HUES64 (cell line): Measurements from ENCODE around the gene NVL.

ENCODE experiments used
- H3K27ac ChIP-seq: 2 replicates; pipeline ENCODE4 v1.7.0; 2013; ENCODE audit warnings: low read depth, low read length, inconsistent platforms
- H3K27me3 ChIP-seq: 2 replicates; pipeline ENCODE4 v1.6.1; 2013; ENCODE audit warnings: mild to moderate bottlenecking, low read length; ENCODE audit not compliant: insufficient read depth
- H3K36me3 ChIP-seq: 2 replicates; pipeline ENCODE4 v1.6.1; 2013; ENCODE audit warnings: mild to moderate bottlenecking, low read length; ENCODE audit not compliant: insufficient read depth
- H3K4me1 ChIP-seq: 2 replicates; pipeline ENCODE4 v1.6.1; 2013; ENCODE audit warnings: mild to moderate bottlenecking, low read length, moderate library complexity; ENCODE audit not compliant: insufficient read depth
- H3K4me3 ChIP-seq: 2 replicates; pipeline ENCODE4 v1.5.1; 2013; ENCODE audit warnings: mild to moderate bottlenecking, low read length, moderate library complexity
- H3K9ac ChIP-seq: 2 replicates; pipeline ENCODE4 v1.6.1; 2013; ENCODE audit warnings: mild to moderate bottlenecking, low read depth, low read length
- H3K9me3 ChIP-seq: 2 replicates; pipeline ENCODE4 v1.6.1; 2013; ENCODE audit warnings: low read depth, low read length; ENCODE audit not compliant: insufficient read depth
- WGBS: fragments of 150-250, 120-280 bp; methylation state at CpG from one replicate; pipeline ENCODE4 v1.1.7; 2013; ENCODE audit warnings: missing lambda C conversion rate; 5-methylcytosine and 5-hydroxymethylcytosine counted together

Gene NVL

DNA sequence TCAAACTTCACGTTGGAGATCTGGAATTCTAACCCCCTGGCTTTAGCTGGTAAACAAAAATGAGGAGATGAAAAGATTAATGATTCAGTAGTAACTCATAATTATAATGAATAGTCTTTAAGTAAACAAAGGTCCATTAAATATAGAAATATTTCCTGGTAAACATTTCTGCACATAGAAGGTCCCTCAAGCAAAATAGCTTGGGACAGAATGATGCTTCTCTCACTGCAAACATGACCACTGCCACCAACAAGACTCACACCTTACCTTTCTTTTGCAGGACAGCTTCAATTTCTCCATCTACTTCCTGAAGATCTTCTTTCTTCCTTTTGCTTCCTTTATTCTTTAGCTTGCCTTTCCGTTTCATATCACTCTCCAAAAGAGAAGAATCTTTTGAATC lies 25.2 kb downstream of the NVL start:
- no peaks in the 10 kb centered on the region for H3K4me1 ChIP-seq
- peaks cover 92% of the 10 kb centered on the region for H3K36me3 ChIP-seq
- WGBS: no CpG with 5 or more reads among the region's 2 CpGs
- no peak overlapping the region for H3K9ac ChIP-seq
- no peaks in the 10 kb centered on the region for H3K27me3 ChIP-seq
- no peak overlapping the region for H3K27ac ChIP-seq
- no peaks in the 10 kb centered on the region for H3K9me3 ChIP-seq
- H3K4me3 ChIP-seq: no peak overlapping the region

GRCh38 chr1:224302947-224303346 lies 27.0 kb downstream of the NVL start:
- H3K27ac ChIP-seq: no peak overlapping the region
- H3K9me3 ChIP-seq: no peaks in the 10 kb centered on the region
- H3K4me1 ChIP-seq: no peaks in the 10 kb centered on the region
- no peak overlapping the region for H3K9ac ChIP-seq
- H3K36me3 ChIP-seq: peaks cover 98% of the 10 kb centered on the region
- 98% methylated on average over 7 of the region's 7 CpGs for WGBS
- no peaks in the 10 kb centered on the region for H3K27me3 ChIP-seq
- no peak overlapping the region for H3K4me3 ChIP-seq

DNA sequence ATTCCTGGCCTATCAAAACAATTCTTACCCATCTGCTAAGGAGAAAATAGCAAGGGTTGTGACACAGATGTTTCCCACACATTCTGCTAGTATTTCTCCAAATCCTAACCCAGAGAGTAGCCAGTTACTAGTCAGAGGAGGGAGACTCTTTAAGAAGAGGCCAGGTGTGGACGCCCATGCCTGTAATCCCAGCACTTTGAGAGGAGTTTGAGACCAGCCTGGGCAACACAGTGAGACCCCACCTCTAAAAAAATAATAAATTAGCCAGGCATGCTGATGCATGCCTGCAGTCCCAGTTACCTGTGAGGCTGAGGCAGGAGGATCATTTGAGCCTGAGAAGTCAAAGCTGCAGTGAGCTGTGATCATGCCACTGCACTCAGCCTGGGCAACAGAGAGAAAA lies 28.6 kb downstream of the NVL start:
- Histone ChIP-seq H3K27ac (no peak overlapping the region), H3K9me3 (no peaks in the 10 kb centered on the region), H3K9ac (no peak overlapping the region), H3K4me1 (no peaks in the 10 kb centered on the region), H3K36me3 (peaks cover 97% of the 10 kb centered on the region), H3K27me3 (no peaks in the 10 kb centered on the region), H3K4me3 (no peak overlapping the region)
- 88% methylated on average over 1 of the region's 1 CpG for WGBS

DNA sequence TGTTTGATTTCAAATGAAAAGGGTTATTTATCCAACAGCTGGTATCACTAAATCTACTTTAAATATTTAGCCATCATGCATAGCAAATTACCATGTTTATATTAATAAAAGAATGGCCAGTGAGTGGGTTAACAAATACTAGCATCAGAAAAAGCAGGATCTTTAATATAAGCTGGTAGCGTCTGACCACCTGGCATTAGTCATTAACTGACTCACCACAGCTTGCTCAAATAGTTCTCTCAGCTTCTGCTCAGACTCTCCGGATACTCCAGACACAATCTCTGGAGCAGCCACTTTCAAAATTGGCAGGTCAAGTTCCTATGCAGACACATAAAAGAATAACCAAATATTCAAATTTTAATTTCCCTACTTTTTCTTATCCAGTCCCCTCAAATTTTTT lies 29.6 kb downstream of the NVL start:
- Histone ChIP-seq H3K9ac (no peak overlapping the region), H3K27me3 (no peaks in the 10 kb centered on the region), H3K4me1 (no peaks in the 10 kb centered on the region), H3K36me3 (peaks cover 99% of the 10 kb centered on the region), H3K27ac (no peak overlapping the region), H3K4me3 (no peak overlapping the region), H3K9me3 (no peaks in the 10 kb centered on the region)
- WGBS: 89% methylated on average over 2 of the region's 2 CpGs

DNA sequence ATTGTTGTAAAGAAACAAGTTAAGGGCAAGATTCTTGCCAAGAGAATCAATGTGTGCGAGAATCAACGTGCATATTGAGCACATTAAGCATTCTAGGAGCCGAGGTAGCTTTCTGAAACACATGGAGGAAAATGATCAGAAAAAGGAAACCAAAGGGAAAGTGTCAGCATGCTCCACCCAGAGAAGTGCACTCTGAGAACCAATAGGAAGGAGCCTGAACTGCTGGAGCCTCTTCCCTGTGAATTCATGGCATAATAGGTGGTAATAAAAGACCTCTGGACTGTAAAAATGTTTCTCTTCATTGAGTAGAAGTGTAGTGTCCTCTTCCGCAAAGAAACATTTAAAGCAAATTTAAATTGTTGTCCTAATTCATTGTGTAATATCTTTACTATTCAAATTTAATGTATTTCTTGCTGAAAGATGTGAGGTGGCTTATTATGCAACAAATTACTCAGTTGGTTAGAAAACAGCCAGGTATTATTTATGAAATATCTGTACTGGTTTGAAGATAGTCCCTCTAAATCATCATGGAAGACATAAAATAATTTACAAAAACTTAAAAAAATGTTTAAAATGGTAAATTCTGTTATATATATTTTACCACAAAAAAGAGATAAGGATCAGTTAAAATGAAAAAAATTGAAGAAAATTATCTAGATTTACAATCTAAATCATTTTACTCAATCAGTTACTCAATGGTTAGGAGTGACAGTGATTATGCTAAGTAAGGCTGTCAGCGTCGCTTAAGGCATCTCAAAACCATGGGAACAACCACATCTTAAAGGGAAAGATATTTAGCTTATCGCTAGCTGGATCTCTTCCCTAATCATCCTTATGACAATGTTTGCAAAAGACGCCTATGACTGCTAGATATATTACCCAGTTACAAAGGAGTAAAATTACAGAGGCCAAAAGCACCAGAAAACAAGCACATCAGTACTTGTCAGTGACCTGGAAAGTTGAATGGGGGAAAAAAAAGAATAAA lies 31.3 kb downstream of the NVL start:
- H3K36me3 ChIP-seq: peaks cover 98% of the 10 kb centered on the region

DNA sequence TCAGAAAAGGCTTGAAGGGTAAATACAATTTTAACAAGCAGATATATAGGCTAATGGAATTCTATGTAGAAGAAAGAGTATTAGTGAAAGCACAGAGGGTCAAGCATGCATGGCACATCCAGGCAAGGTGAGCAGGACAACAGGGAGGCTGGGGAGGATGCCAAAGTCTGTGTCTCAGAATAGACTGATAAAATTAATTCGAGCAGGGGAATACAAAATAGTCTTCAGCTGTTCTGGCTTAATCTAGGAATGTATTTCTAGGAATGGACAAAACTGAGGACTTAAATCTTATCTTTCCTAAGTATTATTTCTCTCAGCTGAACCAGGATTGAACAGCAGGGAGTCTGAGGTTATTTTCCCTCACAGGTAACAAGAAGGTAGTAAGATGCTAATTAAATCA lies 35.2 kb downstream of the NVL start:
- H3K4me3 ChIP-seq: no peak overlapping the region
- no peaks in the 10 kb centered on the region for H3K9me3 ChIP-seq
- peaks cover 91% of the 10 kb centered on the region for H3K36me3 ChIP-seq
- 96% methylated on average over 1 of the region's 1 CpG for WGBS
- no peaks in the 10 kb centered on the region for H3K4me1 ChIP-seq
- no peak overlapping the region for H3K27ac ChIP-seq
- H3K27me3 ChIP-seq: no peaks in the 10 kb centered on the region
- H3K9ac ChIP-seq: no peak overlapping the region

More for the DNA sequence above, 31.3 kb downstream of the NVL start:
- no peaks in the 10 kb centered on the region for H3K4me1 ChIP-seq
- WGBS: 95% methylated on average over 8 of the region's 8 CpGs
- H3K9ac ChIP-seq: no peak overlapping the region
- no peaks in the 10 kb centered on the region for H3K27me3 ChIP-seq
- no peak overlapping the region for H3K27ac ChIP-seq
- no peaks in the 10 kb centered on the region for H3K9me3 ChIP-seq
- no peak overlapping the region for H3K4me3 ChIP-seq

- WGBS: 95% methylated on average over 3 of the region's 3 CpGs
- peaks cover 88% of the 10 kb centered on the region for H3K36me3 ChIP-seq
Observed at GRCh38 chr1:224292419-224292818, 37.6 kb downstream of the NVL start.

GRCh38 chr1:224289396-224289795 lies 40.6 kb downstream of the NVL start:
- WGBS: 100% methylated on average over 1 of the region's 1 CpG
- H3K27me3 ChIP-seq: no peaks in the 10 kb centered on the region
- H3K4me1 ChIP-seq: peaks cover 10% of the 10 kb centered on the region; the same call in 1 of the 2 replicates
- H3K36me3 ChIP-seq: peaks cover 88% of the 10 kb centered on the region
- no peak overlapping the region for H3K4me3 ChIP-seq
- H3K9me3 ChIP-seq: no peaks in the 10 kb centered on the region
- no peak overlapping the region for H3K9ac ChIP-seq
- 0 out of 2 replicates have a peak overlapping the region, but pooled peaks have one; percentile 5 for H3K27ac ChIP-seq

More at GRCh38 chr1:224292419-224292818, 37.6 kb downstream of the NVL start:
- Histone ChIP-seq H3K9me3 (no peaks in the 10 kb centered on the region), H3K27ac (no peak overlapping the region), H3K4me3 (no peak overlapping the region), H3K4me1 (peaks cover 9% of the 10 kb centered on the region; the same call in 1 of the 2 replicates), H3K9ac (no peak overlapping the region), H3K27me3 (no peaks in the 10 kb centered on the region)

DNA sequence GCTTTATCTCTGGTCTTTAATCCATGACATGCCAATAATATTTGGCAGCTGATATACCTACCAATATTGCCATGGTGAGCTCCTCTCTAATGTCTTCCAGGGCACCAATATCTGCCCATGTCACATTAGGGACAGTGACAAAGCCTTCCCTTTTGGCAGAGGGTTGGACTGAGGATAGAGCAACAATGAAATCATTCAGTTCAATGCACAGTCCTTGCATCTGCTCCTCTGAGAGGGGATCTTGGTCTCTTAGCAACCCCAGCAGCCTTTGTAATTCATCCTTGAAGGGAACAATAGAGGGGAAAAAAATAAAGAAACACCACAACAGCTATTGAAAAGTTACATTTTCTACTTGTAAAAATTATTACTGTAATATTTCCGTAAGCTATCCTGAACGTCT lies 42.3 kb downstream of the NVL start:
- no peak overlapping the region for H3K4me3 ChIP-seq
- no CpG with 5 or more reads among the region's 2 CpGs for WGBS
- H3K9me3 ChIP-seq: no peaks in the 10 kb centered on the region
- no peaks in the 10 kb centered on the region for H3K27me3 ChIP-seq
- H3K9ac ChIP-seq: no peak overlapping the region
- peak overlapping the region; percentile 6; the same call in 1 of the 2 replicates for H3K27ac ChIP-seq
- peaks cover 90% of the 10 kb centered on the region for H3K36me3 ChIP-seq
- peaks cover 10% of the 10 kb centered on the region; the same call in 1 of the 2 replicates for H3K4me1 ChIP-seq

GRCh38 chr1:224282140-224282539 lies 47.8 kb downstream of the NVL start:
- H3K4me3 ChIP-seq: no peak overlapping the region
- WGBS: 88% methylated on average over 3 of the region's 3 CpGs
- no peaks in the 10 kb centered on the region for H3K9me3 ChIP-seq
- no peaks in the 10 kb centered on the region for H3K27me3 ChIP-seq
- H3K36me3 ChIP-seq: peaks cover 82% of the 10 kb centered on the region
- H3K9ac ChIP-seq: no peak overlapping the region
- no peaks in the 10 kb centered on the region for H3K4me1 ChIP-seq
- H3K27ac ChIP-seq: no peak overlapping the region

- Histone ChIP-seq H3K4me1 (no peaks in the 10 kb centered on the region), H3K4me3 (no peak overlapping the region), H3K36me3 (peaks cover 61% of the 10 kb centered on the region), H3K9ac (no peak overlapping the region), H3K9me3 (no peaks in the 10 kb centered on the region), H3K27me3 (no peaks in the 10 kb centered on the region), H3K27ac (no peak overlapping the region)
- 83% methylated on average over 1 of the region's 3 CpGs for whole genome bisulfite sequencing
Observed at GRCh38 chr1:224276771-224277487, 53.0 kb downstream of the NVL start.
